HG03439 (cell line): ENCODE data around the gene DCAKD.

Source experiments
- ATAC-seq: cut with Tn5 transposase; IDR thresholded peaks from one replicate; pipeline ENCODE4 v1.9.1; 2021; ENCODE audit warnings: mild to moderate bottlenecking, moderate library complexity; ENCODE audit not compliant: unreplicated experiment

Gene DCAKD

GRCh38 chr17:45051060-45051719 is at the start of gene DCAKD:
TSS of gene DCAKD (minus strand) at chr17:45051632. CDS start at chr17:45034885, 16,747 bp downstream.
- peak; percentile 83 for ATAC-seq

GRCh38 chr17:45098869-45099616 is 47.6 kb upstream of the DCAKD start:
- no peak for ATAC-seq

- no peak for ATAC-seq
Measured at GRCh38 chr17:45098081-45098868, 46.8 kb upstream of the DCAKD start.

GRCh38 chr17:45096926-45097325 is 45.5 kb upstream of the DCAKD start:
- ATAC-seq, result no peak

GRCh38 chr17:45096141-45096540 is 44.7 kb upstream of the DCAKD start:
- ATAC-seq, result no peak

GRCh38 chr17:45093444-45094110 is 42.1 kb upstream of the DCAKD start:
- ATAC-seq, result no peak

GRCh38 chr17:45092911-45093430 is 41.5 kb upstream of the DCAKD start:
- no peak for ATAC-seq

- ATAC-seq, result no peak
Measured at GRCh38 chr17:45091778-45092425, 40.5 kb upstream of the DCAKD start.

GRCh38 chr17:45090711-45091110 is 39.3 kb upstream of the DCAKD start:
- no peak for ATAC-seq

GRCh38 chr17:45088741-45089140 is 37.3 kb upstream of the DCAKD start:
- ATAC-seq, result no peak

GRCh38 chr17:45087978-45088377 is 36.5 kb upstream of the DCAKD start:
- ATAC-seq, result no peak

- no peak for ATAC-seq
Measured at GRCh38 chr17:45087504-45087975, 36.1 kb upstream of the DCAKD start.

GRCh38 chr17:45086865-45087503 is 35.6 kb upstream of the DCAKD start:
- ATAC-seq, result no peak

- ATAC-seq, result no peak
Measured at GRCh38 chr17:45086391-45086790, 35.0 kb upstream of the DCAKD start.

- ATAC-seq, result no peak
Measured at GRCh38 chr17:45081047-45081703, 29.7 kb upstream of the DCAKD start.

GRCh38 chr17:45077643-45078042 is 26.2 kb upstream of the DCAKD start:
- ATAC-seq, result no peak

GRCh38 chr17:45073414-45074070 is 22.1 kb upstream of the DCAKD start:
- no peak for ATAC-seq

GRCh38 chr17:45070809-45071208 is 19.4 kb upstream of the DCAKD start:
- no peak for ATAC-seq

GRCh38 chr17:45070001-45070400 is 18.6 kb upstream of the DCAKD start:
- no peak for ATAC-seq
